Spleen (tissue), 7 donors: ENCODE results near the gene SH2D4B.

Source experiments
- POLR2AphosphoS5 ChIP-seq, 3 donors: sonication (generic); formaldehyde crosslinking; IDR thresholded peaks; one replicate each; pipeline ENCODE4 v1.5.1; 2017; ENCODE audit warnings: antibody characterized with exemption in 3 of 3
- TF ChIP-seq, protein P1 (sequence below), 11 experiments: fragments of 200-600 bp in 7 of 11; fragments of 450-650 bp in 4 of 11; sonication (generic) in 4 of 11; IDR thresholded peaks in 8 of 11; conservative IDR thresholded peaks in 3 of 11; 1 replicate in 7 of 11; 2 replicates in 4 of 11; pipeline versions ENCODE4 v1.4.0 to v1.8.0; 2016 to 2021; ENCODE audit warnings: antibody characterized with exemption in 11 of 11, inconsistent platforms in 4 of 11, mild to moderate bottlenecking in 1 of 11
- donor health status: DM: no; HTN: no; CAD: no; lungs with moderate emphysema.
- donor health status: DM: no; HTN: no; CAD: no.
- donor health status: DM: no; HTN: no; CAD: no.

DNA sequence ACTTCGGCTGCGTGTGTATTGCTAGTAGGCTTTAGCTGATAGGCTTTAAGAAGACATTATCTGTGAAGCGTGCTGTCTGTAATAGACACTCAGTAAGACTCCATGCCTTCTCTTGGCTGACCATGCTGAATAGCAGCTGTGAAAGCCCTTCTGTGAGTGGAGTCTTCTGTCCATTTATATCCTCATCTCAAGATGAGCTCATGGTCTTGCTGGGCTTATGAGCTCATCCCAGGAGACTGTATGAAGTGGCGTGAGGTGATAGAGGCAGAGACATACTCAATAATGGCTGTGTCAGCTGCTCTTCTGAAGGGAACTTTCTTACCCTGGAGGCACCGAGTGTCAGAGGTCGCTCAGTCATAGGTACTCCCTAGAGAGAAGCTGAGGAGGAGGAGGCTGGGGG, 111.5 kb downstream of the SH2D4B start:
- TF ChIP-seq, protein P1, sequence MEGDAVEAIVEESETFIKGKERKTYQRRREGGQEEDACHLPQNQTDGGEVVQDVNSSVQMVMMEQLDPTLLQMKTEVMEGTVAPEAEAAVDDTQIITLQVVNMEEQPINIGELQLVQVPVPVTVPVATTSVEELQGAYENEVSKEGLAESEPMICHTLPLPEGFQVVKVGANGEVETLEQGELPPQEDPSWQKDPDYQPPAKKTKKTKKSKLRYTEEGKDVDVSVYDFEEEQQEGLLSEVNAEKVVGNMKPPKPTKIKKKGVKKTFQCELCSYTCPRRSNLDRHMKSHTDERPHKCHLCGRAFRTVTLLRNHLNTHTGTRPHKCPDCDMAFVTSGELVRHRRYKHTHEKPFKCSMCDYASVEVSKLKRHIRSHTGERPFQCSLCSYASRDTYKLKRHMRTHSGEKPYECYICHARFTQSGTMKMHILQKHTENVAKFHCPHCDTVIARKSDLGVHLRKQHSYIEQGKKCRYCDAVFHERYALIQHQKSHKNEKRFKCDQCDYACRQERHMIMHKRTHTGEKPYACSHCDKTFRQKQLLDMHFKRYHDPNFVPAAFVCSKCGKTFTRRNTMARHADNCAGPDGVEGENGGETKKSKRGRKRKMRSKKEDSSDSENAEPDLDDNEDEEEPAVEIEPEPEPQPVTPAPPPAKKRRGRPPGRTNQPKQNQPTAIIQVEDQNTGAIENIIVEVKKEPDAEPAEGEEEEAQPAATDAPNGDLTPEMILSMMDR (IDR thresholded peaks at IDR 0.05 in 8 of 11, conservative IDR thresholded peaks at IDR 0.05 in 3 of 11), result no peak
- TF ChIP-seq POLR2AphosphoS5 (IDR thresholded peaks at IDR 0.05), result no peak
